Uterus (tissue), 4 donors: ENCODE measurements around the gene DDC. TPM values are rescaled to one million over a fixed set of nuclear protein-coding genes. Genes with fewer than 3 reads are reported as not detected.
"Not testable (repeated sequence)": the region's sequence is repeated elsewhere in the genome, so short reads cannot be mapped to it uniquely, and the experiment has no call there.

Experiments used
- DNase-seq, 2 donors: peaks; one replicate each; pipeline ENCODE4 v3.0.0-alpha.2; 2019 to 2020
- H3K27ac ChIP-seq, 2 donors: fragments of 200-600 bp; sonication (generic); 1 replicate in 1 of 2; 2 replicates in 1 of 2; pipeline ENCODE4 v1.5.1; 2016 to 2018
- H3K27me3 ChIP-seq, 2 donors: fragments of 200-600 bp; sonication (generic); one replicate each; pipeline ENCODE4 v1.5.1; 2018 to 2019; ENCODE audit warnings: control low read depth in 1 of 2
- H3K36me3 ChIP-seq, 2 donors: fragments of 200-600 bp; sonication (generic); one replicate each; pipeline ENCODE4 v1.5.1; 2019; ENCODE audit warnings: control low read depth in 1 of 2
- H3K4me1 ChIP-seq, 2 donors: fragments of 200-600 bp; sonication (generic); one replicate each; pipeline ENCODE4 v1.5.1; 2018 to 2019; ENCODE audit warnings: control low read depth in 1 of 2
- H3K4me3 ChIP-seq, 2 donors: fragments of 200-600 bp; sonication (generic); 1 replicate in 1 of 2; 2 replicates in 1 of 2; pipeline ENCODE4 v1.5.1; 2018 to 2019; ENCODE audit warnings: mild to moderate bottlenecking in 1 of 2
- H3K9me3 ChIP-seq, 2 donors: fragments of 200-600 bp; sonication (generic); one replicate each; pipeline ENCODE4 v1.5.1; 2019; ENCODE audit warnings: control low read depth in 1 of 2
- POLR2A ChIP-seq, 2 donors: fragments of 450-650 bp; IDR thresholded peaks; one replicate each; pipeline ENCODE4 v1.6.1; 2016; ENCODE audit warnings: antibody characterized with exemption in 2 of 2, mild to moderate bottlenecking in 1 of 2, moderate library complexity in 1 of 2
- intact Hi-C: fragments of 100-400 bp; cut with DNase I; formaldehyde crosslinking; loops from one replicate; pipeline ENCODE4 v1.15.1; 2023; ENCODE audit warnings: low total_unique reads
- total RNA-seq, 4 donors: library from RNA; depleted of rRNA in 3 of 4; stranded (reverse); fragments of >200 nt in 3 of 4; gene quantifications; one replicate each; pipeline versions ENCODE4 v1.1.0 to v1.2.4, GENCODE V29; 2014 to 2023
- TF ChIP-seq, protein P1 (sequence below), 4 experiments: fragments of 200-600 bp in 2 of 4; fragments of 450-650 bp in 2 of 4; sonication (generic) in 2 of 4; IDR thresholded peaks; one replicate each; pipeline ENCODE4 v1.5.1; 2016 to 2019; ENCODE audit warnings: antibody characterized with exemption in 4 of 4, mild to moderate bottlenecking in 2 of 4, moderate library complexity in 1 of 4
- donor health status: DM: yes; HTN: yes; CAD: no.

Gene DDC
- total RNA-seq, 4 donors from 2014 or later: not detected

DNA sequence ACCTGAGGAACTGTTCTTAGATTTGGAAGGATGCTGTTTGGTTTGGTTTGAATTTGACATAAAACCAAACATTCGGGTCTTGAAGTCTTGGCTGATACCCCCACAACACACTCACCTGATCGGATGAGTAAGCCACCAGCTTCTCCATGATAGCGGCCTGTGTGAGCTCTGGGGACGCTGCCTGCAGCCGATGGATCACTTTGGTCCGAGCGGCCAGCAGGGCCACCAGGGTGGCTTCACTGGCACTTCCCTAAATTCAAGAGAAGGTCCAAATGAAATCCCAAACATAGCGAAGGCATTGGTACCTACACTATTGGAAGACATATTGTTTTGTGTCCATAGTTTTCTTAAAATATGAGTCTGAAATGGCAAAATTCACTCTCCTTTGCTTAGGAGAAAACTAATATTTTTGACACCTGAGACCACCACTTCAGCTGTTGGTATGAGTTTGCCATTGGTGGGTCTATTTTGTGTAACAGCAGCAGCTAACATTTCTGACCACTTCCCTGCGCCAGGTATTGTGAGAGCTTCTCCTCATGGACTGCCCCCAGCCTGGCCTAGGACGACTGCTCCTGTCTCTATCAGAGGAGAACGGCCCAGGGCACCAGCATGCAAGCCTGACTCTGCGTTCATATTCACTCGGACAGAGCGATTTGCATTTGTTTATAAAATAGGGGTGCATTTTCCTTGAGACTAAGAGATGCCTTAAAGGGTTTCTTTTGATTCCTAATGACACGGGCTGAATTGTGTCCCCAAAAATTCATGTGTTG is 35.9 kb downstream of the DDC start:
- TF ChIP-seq, protein P1, sequence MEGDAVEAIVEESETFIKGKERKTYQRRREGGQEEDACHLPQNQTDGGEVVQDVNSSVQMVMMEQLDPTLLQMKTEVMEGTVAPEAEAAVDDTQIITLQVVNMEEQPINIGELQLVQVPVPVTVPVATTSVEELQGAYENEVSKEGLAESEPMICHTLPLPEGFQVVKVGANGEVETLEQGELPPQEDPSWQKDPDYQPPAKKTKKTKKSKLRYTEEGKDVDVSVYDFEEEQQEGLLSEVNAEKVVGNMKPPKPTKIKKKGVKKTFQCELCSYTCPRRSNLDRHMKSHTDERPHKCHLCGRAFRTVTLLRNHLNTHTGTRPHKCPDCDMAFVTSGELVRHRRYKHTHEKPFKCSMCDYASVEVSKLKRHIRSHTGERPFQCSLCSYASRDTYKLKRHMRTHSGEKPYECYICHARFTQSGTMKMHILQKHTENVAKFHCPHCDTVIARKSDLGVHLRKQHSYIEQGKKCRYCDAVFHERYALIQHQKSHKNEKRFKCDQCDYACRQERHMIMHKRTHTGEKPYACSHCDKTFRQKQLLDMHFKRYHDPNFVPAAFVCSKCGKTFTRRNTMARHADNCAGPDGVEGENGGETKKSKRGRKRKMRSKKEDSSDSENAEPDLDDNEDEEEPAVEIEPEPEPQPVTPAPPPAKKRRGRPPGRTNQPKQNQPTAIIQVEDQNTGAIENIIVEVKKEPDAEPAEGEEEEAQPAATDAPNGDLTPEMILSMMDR (IDR thresholded peaks at IDR 0.05): no peak
- TF ChIP-seq POLR2A (IDR thresholded peaks at IDR 0.05): no peak
- intact Hi-C loops: no loop called here
- no peak for DNase-seq
- Histone ChIP-seq H3K4me1 (no peaks in the 10 kb centered on the region), H3K27ac (no peak overlapping the region), H3K36me3 (no peaks in the 10 kb centered on the region), H3K27me3 (no peaks in the 10 kb centered on the region), H3K4me3 (no peak overlapping the region), H3K9me3 (no peaks in the 10 kb centered on the region)

DNA sequence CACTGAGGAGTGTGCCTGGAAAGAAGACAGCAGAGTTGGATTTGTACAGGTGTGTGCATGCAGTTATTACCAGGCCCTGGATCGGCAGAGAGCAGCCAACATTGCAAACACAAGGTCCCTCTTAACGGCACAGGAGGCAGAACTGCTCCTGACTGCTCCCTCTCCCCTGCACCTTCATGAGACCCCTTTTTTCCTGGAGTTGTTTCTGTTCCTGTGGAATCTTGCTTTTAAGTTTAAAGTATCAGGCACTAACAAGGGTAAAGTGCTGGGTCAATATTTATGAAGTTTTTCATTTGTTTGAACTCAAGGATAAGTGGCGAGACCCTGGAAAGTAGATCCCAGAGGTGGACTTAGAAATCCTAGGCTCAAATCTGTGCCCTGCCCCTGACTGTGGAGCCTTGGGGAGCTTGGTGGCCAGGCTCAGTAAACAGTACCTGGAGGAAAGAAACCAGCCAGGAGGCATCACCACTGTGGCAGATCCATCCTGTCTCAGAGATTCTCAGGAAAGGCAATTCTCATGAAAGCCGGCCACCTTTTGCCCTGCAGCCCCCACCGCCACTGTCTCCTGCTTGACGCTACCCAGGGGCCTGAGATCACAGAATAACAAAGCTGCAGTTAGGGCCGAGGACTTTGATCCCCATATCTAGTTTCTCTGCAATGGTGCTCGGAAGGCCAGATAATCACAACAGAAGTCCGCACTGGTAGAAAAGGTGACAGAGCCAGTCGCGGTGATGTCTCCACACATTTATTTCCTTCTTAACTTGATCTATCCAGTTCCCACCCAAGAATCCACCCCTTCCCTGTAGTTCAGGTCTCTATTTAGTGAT is 36.7 kb downstream of the DDC start:
- Histone ChIP-seq H3K36me3 (no peaks in the 10 kb centered on the region), H3K27me3 (no peaks in the 10 kb centered on the region), H3K9me3 (no peaks in the 10 kb centered on the region), H3K4me3 (no peak overlapping the region), H3K27ac (no peak overlapping the region), H3K4me1 (no peaks in the 10 kb centered on the region)
- no peak for DNase-seq
- intact Hi-C loops: no loop called here
- TF ChIP-seq, protein P1 (IDR thresholded peaks at IDR 0.05): no peak
- no peak for TF ChIP-seq POLR2A (IDR thresholded peaks at IDR 0.05)

DNA sequence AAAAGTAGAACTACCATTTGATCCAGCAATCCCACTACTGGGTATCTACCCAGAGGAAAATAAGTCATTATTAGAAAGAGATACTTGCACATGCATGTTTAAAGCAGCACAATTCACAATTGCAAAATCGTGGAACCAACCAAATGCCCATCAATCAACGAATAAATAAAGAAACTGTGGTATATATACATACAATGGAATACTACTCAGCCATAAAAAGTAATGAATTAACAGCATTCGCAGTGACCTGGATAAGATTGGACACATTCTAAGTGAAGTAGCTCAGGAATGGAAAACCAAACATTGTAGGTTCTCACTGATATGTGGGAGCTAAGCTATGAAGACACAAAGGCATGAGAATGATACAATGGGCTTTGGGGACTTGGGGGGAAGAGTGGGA is 45.9 kb downstream of the DDC start:
- DNase-seq, intact Hi-C loops, H3K9me3 ChIP-seq, H3K27me3 ChIP-seq, H3K27ac ChIP-seq, H3K4me1 ChIP-seq, H3K36me3 ChIP-seq, H3K4me3 ChIP-seq: not testable (repeated sequence)

DNA sequence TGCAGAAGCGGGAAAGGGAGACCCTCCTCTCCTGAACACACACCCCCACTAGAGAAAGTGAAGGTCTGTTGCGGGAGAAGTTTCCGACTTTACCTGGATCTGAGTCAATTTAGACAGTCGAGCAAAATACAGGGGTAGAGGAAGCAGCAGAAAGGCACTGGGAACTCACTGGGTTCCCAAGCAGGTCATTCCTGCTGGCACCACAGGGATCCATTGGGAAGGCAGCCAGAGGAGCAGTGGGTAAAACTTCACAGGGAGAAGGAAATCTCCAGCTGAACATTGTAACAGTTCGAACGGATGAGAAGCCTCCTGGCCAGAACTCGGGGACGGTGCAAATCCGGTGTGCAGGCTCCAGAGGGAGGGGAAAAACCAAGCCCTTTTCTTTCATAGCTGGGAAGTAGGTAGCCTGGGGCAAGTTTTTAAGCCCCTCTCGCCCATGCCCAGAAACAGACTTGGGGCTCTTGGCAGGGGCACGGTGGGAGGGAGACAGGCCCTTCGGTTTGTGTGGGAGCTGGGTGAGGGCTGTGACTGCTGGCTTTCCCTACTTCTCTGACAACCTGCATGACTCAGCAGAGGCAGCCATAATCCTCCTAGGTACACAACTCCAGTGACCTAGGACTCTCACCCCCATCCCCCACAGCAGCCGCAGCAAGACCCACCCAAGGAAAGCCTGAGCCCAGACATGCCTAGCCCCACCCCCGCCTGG is 51.9 kb downstream of the DDC start:
- intact Hi-C loops: no loop called here
- no peak overlapping the region for H3K27ac ChIP-seq
- H3K4me3 ChIP-seq: no peak overlapping the region
- H3K27me3 ChIP-seq: no peaks in the 10 kb centered on the region
- TF ChIP-seq POLR2A (IDR thresholded peaks at IDR 0.05): no peak
- TF ChIP-seq, protein P1 (IDR thresholded peaks at IDR 0.05): no peak
- no peaks in the 10 kb centered on the region for H3K36me3 ChIP-seq
- H3K4me1 ChIP-seq: no peaks in the 10 kb centered on the region
- DNase-seq: no peak
- no peaks in the 10 kb centered on the region for H3K9me3 ChIP-seq

DNA sequence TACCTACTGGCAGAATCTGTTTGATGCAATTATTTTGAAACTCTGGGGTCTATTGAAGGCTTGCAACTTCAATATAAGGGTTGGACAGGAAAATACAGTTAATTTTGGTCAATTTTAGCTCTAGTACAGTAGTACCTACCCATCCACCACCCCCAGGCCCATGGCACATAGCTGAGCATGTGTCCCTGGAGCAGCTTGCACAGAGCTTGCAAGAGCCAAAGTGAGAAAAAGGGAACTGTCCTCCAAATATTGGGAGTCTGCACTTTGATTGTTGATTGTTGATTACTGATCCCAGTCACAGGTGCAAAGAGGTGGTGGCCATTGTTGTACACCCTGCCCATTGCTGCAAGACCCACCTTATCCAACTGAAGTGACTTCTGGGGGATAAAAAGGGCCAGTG is 52.8 kb downstream of the DDC start:
- TF ChIP-seq, protein P1 (IDR thresholded peaks at IDR 0.05): no peak
- no peak for TF ChIP-seq POLR2A (IDR thresholded peaks at IDR 0.05)
- intact Hi-C loops: no loop called here

More for the DNA sequence above, 52.8 kb downstream of the DDC start:
- Histone ChIP-seq H3K27ac (no peak overlapping the region), H3K27me3 (no peaks in the 10 kb centered on the region), H3K4me3 (no peak overlapping the region), H3K4me1 (no peaks in the 10 kb centered on the region), H3K9me3 (no peaks in the 10 kb centered on the region), H3K36me3 (no peaks in the 10 kb centered on the region)
- DNase-seq: no peak
